GM12891 (cell line): ENCODE results near the gene SUCNR1.

Experiments
- PAX5 ChIP-seq: IDR thresholded peaks from 2 replicates; pipeline ENCODE4 v1.6.1; 2011; ENCODE audit warnings: low read length, moderate library complexity, mild to moderate bottlenecking; ENCODE audit not compliant: insufficient read depth, severe bottlenecking
- POLR2A ChIP-seq: IDR thresholded peaks from 2 replicates; pipeline ENCODE4 v1.6.1; 2011; ENCODE audit warnings: low read depth, low read length, control low read depth
- POLR2AphosphoS5 ChIP-seq: IDR thresholded peaks from 2 replicates; pipeline ENCODE4 v1.6.1; 2011; ENCODE audit warnings: low read depth, low read length, control low read depth
- POU2F2 ChIP-seq: IDR thresholded peaks from 2 replicates; pipeline ENCODE4 v1.6.1; 2011; ENCODE audit warnings: low read depth, mild to moderate bottlenecking, control low read depth, low read length, moderate library complexity
- SPI1 ChIP-seq: IDR thresholded peaks from 2 replicates; pipeline ENCODE4 v1.6.1; 2011; ENCODE audit warnings: low read depth, low read length, control low read depth
- TAF1 ChIP-seq: IDR thresholded peaks from 2 replicates; pipeline ENCODE4 v1.6.1; 2011; ENCODE audit warnings: low read depth, low read length, control low read depth

- TF ChIP-seq POLR2A, result no peak
- no peak for TF ChIP-seq POLR2AphosphoS5
- no peak for TF ChIP-seq PAX5
- TF ChIP-seq TAF1, result no peak
- TF ChIP-seq SPI1, result no peak
- TF ChIP-seq POU2F2, result no peak
These were observed 27.6 kb downstream of the SUCNR1 start for GRCh38 chr3:151900884-151901643.
